HG02973 (cell line): ENCODE results near the gene MAPK13.
"Not testable (repeated sequence)": the region's sequence is repeated elsewhere in the genome, so short reads cannot be mapped to it uniquely, and the experiment has no call there.

Experiments
- ATAC-seq: cut with Tn5 transposase; IDR thresholded peaks from one replicate; pipeline ENCODE4 v1.9.1; 2021; ENCODE audit warnings: moderate library complexity; ENCODE audit not compliant: unreplicated experiment

The MAPK13 gene

GRCh38 chr6:36129941-36130666 lies at the start of gene MAPK13:
TSS of gene MAPK13 (plus strand) at chr6:36130513. CDS start at chr6:36130583, 70 bp downstream.
- no peak for ATAC-seq

DNA sequence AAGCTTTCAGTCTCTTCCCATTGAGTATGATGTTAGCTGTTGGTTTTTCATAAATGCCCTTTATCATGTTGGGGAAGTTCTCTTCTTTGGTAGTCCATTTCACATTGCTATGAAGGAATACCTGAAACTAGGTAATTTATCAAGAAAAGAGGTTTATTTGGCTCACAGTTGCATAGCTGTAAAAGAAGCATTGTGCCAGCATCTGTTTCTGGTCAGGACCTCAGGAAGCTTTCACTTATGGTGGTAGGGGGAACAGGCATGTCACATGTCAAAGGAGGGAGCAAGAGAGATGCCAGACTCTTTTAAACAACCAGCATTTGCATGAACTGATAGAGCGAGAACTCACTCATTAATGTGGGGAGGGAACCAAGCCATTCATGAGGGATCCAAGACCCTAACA lies 48.0 kb upstream of the MAPK13 start:
- no peak for ATAC-seq

DNA sequence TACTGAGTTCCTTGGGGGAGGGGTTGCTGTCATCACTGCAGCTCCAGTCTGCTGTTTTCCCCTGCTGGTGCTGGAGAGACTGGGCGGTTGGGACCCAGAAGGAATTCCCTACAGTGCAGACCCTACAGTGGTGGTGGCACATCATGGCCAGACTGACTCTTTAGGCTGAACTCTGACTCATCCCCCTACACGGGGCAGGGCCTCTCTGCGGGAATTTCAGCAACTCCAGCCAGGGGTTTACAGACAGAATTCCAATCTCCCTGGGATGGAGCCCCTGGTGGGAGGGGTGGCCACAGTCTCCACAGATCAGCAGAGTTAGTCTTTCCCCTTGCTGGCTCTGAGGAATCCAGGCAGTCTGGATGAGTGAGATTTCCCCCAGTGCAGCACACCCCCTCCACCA lies 46.9 kb upstream of the MAPK13 start:
- no peak for ATAC-seq

DNA sequence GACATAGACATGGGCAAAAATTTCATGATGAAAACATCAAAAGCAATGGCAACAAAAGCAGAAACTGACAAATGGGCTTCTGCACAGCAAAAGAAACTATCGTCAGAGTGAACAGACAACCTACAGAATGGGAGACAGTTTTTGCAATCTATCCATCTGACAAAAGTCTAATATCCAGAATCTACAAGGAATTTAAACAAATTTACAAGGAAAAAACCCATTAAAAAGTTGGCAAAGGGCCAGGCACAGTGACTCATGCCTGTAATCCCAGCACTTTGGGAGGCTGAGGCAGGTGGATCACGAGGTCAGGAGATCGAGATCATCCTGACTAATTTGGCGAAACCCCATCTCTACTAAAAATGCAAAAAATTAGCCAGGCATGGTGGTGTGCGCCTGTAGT lies 42.1 kb upstream of the MAPK13 start:
- ATAC-seq, result not testable (repeated sequence)

GRCh38 chr6:36089048-36089447 lies 41.3 kb upstream of the MAPK13 start:
- no peak for ATAC-seq

DNA sequence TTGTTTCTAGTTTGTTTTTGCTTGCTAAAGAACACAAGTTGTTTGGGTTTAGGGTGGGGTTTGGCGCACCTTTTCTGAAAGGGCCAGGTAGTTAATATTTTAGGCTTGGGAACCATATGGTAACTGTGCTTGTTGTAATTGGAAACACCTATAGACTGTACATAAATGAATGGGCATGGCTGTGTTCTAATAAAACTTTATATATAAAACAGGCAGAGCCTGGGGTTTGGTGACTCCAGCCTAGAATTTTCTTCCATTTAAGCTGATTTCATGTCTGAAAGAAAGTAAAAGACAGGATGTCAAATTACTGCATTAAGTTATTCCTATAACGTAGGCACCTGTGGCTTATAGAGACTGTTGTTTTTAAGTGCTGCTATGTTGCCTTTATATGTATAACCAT lies 36.1 kb upstream of the MAPK13 start:
- no peak for ATAC-seq

DNA sequence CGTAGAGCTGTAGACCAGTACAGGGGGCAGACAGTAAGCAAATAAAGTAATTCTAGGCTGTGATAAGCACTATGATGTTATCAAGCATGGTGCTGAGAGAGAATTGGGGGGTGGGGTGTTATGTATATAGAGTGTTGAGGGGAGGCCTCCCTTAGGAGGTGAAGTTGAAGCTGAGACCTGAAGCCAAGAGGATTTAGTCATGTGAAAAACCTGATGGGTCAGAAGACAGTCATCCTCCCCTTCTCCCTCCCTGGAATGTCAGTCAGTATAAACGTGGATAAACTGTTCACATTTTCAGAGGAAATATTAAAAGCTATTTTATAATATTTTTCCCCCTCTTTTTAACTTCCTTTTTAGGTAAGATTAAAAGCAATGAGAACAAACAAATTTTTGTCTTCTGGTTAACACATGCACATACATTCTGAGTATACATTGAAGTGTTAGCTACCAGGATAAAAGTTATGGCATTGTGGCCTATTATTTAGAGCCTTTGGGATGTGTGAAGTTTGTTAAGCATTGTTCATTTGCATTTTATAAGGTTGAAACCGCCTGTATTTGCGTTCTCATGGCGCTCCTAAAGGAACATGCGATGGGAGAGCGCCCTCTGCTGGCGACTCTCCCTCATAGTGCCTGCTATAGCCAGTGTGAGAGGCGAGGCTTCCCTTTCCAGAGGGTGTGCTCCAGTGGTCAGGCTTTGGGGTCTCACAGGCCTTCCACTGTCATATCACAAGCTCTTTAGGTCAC lies 35.4 kb upstream of the MAPK13 start:
- ATAC-seq, result no peak

DNA sequence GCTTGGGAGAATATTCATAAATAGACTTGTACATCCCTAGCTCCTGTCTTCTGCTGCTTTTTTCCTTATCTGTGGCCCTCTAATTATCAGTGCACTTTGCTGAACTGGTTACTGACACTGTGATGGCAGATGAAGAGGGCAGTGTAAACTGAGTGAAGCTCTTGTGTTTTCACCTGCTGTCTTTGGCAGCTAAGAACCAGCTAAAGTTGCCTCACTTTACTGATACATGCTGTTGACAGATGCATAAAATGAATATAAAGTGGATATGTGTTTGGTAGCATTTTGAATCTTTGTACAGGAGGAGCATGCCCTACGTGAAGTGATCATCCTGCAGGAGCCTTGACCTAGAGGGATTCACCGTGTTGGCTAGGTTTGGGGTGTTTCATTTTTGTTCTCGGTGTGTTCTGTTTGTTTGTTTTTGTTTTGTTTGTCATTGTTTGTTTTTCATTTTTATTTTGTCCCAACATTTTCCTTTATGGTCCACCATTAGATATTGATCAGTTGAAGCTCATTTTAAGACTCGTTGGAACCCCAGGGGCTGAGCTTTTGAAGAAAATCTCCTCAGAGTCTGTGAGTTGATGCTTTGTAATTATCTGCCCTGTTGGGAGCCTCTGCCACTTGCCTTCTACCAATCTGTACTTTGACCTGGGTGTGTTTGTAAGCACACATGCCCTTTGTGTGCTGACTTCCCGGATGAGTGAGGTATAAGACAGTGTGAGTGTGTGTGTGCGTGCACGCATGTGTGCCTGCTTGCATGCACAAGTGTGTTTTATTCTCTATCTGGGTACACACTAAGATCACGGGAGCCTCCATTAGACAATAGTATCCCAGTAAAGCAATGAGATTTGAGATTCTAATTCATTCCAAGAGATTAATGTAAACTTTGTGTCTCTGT lies 34.6 kb upstream of the MAPK13 start:
- no peak for ATAC-seq

DNA sequence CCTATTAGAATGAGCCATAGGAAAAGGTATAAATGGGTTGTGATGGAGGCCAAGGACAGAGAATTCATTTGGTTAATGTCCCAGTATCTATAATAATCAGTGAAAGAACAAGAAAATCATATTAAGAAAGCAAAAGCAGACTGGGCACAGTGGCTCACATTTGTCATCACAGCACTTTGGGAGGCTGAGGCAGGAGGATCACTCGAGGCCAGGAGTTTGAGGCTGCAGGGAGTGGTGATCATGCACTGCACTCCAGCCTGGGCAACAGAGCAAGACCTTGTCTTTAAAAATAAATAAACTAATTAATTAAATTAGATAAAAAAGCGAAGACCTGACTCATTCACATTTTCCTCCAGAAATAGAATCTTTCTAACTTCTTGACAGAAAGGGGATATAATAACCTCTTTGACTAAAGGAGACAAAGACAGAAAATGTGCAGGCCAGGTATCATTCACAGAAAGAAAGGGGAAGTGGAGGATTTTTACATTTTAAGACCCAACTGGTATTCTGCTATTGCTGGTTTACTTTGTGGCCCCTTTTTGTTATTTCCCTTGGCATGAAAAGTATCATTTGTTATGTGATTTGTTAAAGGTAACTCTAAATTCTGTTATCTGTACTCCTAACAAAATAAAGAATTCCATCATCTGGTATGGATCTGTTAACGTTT lies 31.9 kb upstream of the MAPK13 start:
- no peak for ATAC-seq

GRCh38 chr6:36098920-36099647 lies 31.2 kb upstream of the MAPK13 start:
- ATAC-seq, result no peak

GRCh38 chr6:36099869-36100483 lies 30.3 kb upstream of the MAPK13 start:
- ATAC-seq, result no peak

GRCh38 chr6:36101691-36102090 lies 28.6 kb upstream of the MAPK13 start:
- no peak for ATAC-seq

GRCh38 chr6:36102853-36103252 lies 27.5 kb upstream of the MAPK13 start:
- no peak for ATAC-seq

DNA sequence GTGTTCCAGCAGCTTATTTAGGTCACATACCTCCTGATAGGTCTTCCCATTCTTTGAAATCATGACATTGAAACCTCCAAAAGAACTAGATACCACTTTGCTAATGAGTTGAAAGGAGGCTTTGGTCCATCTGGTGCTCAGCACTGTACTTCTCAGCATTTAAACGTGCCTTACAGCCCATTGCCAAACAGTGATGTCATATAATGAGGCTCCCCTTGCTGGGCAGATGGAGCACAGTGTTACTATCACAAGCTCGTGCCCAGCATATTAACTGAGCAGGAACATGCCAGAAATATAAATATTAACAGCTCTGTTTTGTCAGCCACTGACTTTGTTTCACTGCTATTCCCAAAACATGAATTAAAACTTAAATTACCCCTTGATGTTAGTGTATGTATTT lies 25.5 kb upstream of the MAPK13 start:
- no peak for ATAC-seq

- ATAC-seq, result no peak
Observed at GRCh38 chr6:36109092-36109491, 21.2 kb upstream of the MAPK13 start.

- no peak for ATAC-seq
Observed at GRCh38 chr6:36110050-36110449, 20.3 kb upstream of the MAPK13 start.

DNA sequence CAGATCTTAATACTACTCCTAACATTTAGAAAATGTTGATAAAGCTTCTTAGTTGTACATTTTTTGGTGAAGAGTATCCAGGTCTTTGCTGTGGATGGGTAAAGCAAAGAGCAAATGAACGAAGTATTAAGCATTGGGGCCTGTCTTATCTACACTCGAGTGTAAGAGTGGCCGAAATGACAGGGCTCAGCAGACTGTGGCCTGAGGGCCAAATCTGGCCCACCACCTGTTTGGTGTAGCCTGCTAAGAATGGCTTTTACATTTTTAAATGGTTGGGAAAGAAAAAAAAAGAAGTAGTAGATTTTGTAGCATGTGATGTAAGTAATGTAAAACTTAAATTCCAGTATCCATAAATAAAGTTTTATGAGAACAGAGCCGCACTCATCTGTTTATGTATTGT lies 19.4 kb upstream of the MAPK13 start:
- ATAC-seq, result no peak

DNA sequence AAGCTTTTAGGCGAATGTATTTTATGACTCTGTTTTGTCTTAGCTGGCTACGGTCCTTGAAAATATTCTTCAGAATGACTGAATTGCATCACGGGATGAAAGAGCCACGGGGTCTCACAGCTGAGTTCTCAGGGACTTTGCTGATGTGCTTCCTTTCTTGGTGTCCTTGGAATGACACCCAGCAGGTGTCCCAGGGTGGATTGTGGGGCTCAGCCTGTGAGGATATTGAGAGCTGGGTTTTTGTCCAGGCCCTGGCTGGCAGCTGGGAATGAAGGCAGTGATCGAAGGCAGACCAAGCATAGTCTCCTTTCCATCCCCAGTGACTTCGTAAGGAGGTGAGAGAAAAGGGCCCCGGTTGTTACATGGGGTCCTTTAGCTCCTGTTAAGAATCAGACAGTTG lies 18.8 kb upstream of the MAPK13 start:
- no peak for ATAC-seq

- no peak for ATAC-seq
Observed at GRCh38 chr6:36113049-36113448, 17.3 kb upstream of the MAPK13 start.

GRCh38 chr6:36113703-36114102 lies 16.6 kb upstream of the MAPK13 start:
- no peak for ATAC-seq
